HG03442 (cell line): ENCODE results near the gene GLT8D1.
A peak's percentile ranks its signal among the peaks of the same experiment; 100 is the strongest.

ENCODE experiments used
- ATAC-seq: cut with Tn5 transposase; IDR thresholded peaks from one replicate; pipeline ENCODE4 v1.9.1; 2021; ENCODE audit warnings: mild to moderate bottlenecking, moderate library complexity; ENCODE audit not compliant: unreplicated experiment

Gene GLT8D1

GRCh38 chr3:52712291-52713212 is 7.0 kb upstream of the GLT8D1 start:
- ATAC-seq, result no peak

- ATAC-seq, result no peak
Observed at GRCh38 chr3:52710512-52710911, 4.9 kb upstream of the GLT8D1 start.

- ATAC-seq, result no peak
Observed at GRCh38 chr3:52707585-52707984, 2.0 kb upstream of the GLT8D1 start.

- ATAC-seq, result no peak
Observed at GRCh38 chr3:52705438-52705687, 228 bp downstream of the GLT8D1 start.

DNA sequence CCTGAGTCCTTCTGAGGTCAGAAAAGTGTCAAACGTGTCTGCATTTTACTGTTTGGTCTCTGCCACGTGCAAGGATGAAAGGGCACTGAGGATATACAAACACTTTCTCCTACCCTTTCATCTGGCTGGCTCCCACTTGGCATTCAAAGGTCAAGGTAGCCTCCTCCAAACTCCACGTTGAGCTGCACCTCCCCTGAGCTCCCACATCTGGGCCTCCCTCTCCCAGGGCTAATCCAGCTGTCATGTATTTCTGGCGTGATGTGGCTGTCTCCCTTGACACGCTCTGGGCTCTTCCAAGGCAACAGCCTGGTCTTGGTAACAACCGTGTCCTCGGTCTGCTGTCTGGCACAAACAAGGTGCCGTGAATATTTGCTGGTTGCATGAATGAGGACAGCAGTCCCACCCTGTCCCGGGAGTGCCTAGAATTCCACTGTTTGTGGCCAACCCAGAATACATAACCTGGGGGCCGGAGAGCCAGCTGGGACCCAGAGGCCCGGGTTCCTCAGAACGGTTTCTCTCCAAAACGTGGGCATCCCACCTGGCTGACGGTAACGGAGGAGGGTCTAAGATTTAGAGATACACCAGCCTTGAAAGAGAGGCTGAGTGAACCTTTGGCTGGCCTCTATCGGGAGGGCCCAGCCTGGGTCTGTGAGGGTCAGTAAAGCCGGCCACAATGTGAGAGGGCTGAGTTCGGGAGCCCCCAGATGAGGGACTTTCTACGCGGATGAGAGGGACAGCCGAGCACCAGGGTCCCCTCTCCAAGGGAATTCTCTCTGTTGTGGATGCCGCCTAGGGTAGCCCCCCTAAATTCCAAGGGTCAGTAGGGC is 767 bp downstream of the GLT8D1 start:
- ATAC-seq, result no peak

GRCh38 chr3:52703341-52703740 is 2.2 kb downstream of the GLT8D1 start:
- no peak for ATAC-seq

DNA sequence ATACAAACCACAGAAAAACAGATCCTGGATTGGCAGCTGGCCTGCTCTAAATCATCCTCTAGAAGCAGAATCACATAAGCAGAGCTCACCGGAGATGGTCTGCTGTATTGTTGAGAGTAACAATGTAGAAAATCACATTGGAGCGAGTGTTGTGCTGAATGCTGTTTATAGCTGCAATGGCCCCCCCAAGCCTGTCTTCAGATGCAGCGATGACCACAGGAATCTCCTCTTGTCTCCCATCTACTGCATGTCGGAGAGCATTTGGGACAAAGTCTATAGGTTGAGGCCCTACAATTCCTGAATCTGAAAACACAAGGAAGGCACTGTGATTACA is 8.0 kb downstream of the GLT8D1 start:
- ATAC-seq, result no peak

DNA sequence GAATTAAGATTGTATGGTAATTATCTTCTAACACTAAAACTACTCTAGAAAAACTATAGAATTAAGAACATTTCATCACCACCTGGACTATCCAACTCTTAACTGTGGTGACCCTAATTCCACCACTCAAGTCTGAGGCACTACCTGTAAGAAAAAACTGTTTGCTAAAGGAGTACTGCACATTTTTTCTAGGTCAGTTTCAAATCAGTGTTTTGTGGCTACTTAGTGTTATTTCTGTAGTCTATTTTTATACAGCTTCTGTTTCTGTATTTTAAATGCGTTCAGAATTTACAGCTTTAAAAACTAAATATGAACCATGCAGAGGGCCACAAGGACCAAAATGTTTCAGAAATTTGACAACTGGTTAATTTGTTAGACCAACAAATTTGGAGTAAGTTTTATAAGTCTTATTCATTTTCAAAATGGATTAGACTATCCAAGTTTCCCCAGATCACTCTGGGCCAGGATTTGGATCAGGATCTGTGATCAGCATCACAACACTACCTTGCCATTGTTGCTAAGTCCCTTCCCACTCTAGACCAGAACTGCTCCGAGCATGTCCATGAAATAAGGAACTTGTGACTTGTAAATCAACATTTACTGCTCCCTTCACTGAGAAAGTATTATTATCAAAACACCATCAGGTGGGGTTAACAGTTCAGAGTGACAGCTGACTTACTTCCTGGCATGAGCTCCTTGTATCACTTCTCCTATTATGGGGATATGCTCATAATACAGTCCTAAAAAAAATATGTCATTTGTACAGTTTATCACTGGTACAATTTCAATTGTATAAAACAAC is 8.6 kb downstream of the GLT8D1 start:
- no peak for ATAC-seq

GRCh38 chr3:52695798-52696671 is 9.6 kb downstream of the GLT8D1 start:
- no peak for ATAC-seq

GRCh38 chr3:52694528-52695189 is 10.9 kb downstream of the GLT8D1 start:
- ATAC-seq, result no peak

GRCh38 chr3:52693071-52693470 is 12.5 kb downstream of the GLT8D1 start:
- ATAC-seq, result no peak

DNA sequence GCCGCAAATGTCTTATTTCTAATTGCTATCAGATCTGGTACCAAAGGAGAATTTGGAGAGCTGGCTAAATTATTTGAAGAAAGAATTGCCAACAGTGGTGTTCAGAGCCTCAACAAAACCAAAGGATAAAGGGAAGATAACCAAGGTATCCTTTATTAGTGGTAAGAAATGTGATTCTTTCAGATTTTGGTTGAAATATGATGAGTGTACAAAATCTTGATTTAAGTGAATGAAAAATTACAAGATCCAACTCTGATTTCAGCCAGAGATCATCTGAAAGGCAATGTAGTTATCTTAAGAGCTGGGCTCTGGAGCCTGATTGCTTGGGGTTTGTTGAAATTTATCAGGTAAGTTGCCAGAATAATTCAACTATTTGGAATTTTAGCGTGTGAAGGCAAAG is 15.0 kb downstream of the GLT8D1 start:
- no peak for ATAC-seq

- ATAC-seq, result no peak
Observed at GRCh38 chr3:52689151-52689550, 16.4 kb downstream of the GLT8D1 start.

- no peak for ATAC-seq
Observed at GRCh38 chr3:52688266-52688665, 17.3 kb downstream of the GLT8D1 start.

DNA sequence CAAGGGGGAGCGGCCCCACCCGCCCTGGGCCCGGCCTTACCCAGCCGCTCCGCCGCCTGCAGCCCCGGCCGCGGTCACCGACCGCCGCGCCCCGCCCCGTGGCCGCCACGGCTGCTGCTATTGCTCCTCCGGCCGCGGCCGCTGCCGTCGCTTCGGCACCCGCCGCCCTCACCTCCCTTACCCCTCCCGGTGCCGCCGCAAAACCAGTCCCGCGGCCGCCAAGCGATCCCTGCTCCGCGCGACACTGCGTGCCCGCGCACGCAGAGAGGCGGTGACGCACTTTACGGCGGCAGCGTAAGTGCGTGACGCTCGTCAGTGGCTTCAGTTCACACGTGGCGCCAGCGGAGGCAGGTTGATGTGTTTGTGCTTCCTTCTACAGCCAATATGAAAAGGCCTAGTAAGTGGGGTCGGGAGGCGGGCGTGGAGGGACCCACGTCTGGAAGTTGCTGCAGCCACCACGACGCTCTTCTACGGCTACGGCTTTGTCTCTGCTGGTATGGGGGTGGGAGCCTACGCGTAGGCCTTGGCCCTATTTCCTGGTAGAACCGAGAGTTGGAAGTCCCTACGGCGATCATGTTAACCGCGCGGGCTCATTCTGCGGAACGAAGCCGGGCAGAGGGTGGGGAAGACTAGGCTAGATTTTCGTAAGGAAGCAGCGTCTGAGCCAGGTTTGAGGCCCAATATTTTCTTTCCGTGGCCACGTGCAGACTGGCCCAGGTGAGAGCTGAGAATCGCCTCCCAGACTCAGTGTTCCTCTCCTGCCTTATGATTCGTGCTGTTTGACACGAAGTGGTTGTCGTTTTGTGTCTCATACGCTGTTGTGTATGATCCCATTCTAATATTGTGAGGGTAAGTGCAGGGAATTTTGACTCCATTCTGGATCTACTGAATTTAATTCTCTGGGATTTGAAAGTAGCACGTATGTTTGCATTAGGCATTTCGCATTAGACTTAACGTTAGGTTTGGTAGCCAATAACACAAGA is 19.6 kb downstream of the GLT8D1 start, which contains the start of the genes GNL3 and PBRM1:
TSS of gene GNL3 (plus strand) at position 324 of the 983 bp plus-strand sequence. CDS start at position 385, 61 bp downstream.
TSS of gene PBRM1 (minus strand) at position 205 of the 983 bp plus-strand sequence.
- ATAC-seq, result peak; percentile 69

- peak; percentile 67 for ATAC-seq
Observed at GRCh38 chr3:52685285-52685708, 20.3 kb downstream of the GLT8D1 start.

DNA sequence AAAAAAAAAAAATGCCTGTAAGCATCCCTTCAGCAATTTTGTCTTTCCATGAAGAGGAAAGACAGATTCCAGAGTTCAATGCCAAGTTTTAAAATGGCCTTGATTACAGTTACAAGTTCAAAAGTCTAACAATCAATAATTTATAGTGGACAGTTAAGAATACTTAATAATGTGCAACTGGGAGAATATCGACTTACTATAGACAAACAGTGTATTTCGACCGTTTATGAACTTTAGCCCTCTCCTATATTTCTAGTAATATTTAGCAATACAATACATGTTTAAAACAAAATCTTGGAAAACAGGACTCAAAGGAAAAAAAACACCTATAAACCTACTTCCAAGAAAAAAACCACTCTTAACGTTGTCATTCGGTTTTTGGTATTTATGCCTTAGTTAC is 21.4 kb downstream of the GLT8D1 start:
- ATAC-seq, result no peak

DNA sequence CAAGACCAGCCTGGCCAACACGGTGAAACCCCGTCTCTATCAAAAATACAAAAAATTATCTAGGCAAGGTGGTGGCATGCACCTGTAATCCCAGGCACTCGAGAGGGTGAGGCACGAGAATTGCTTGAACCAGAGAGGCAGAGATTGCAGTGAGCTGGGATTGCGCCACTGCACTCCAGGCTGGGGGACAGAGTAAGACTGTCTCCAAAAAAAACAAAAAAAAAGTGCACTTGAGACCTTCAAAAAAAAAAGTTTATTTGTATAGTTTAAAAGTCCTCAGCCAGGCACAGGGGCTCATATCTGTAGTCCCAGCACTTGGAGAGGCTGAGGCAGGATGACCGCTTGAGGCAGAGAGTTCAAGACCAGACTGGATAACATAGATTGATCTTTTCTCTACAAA is 22.0 kb downstream of the GLT8D1 start:
- no peak for ATAC-seq

- no peak for ATAC-seq
Observed at GRCh38 chr3:52682016-52682415, 23.6 kb downstream of the GLT8D1 start.
